OCI-LY7 (cell line): ENCODE results near the gene SEMA6B. TPM values are rescaled to one million over a fixed set of nuclear protein-coding genes. Genes with fewer than 3 reads are reported as not detected.
A peak's percentile ranks its signal among the peaks of the same experiment; 100 is the strongest.
"Not testable (repeated sequence)": the region's sequence is repeated elsewhere in the genome, so short reads cannot be mapped to it uniquely, and the experiment has no call there.

ENCODE experiments used
- BruUV-seq: library from RNA; stranded (reverse); fragments of 400-500 nt; replicated peaks from 2 replicates; lab custom pipeline; 2021; lab: Mats Ljungman, UMichigan
- CTCF ChIA-PET: fragments of 300-600 bp; sonication (Branson Sonifier 250); formaldehyde crosslinking; loops from one replicate; lab custom pipeline; 2022; ENCODE audit warnings: antibody characterized with exemption; ENCODE audit not compliant: unreplicated experiment; lab: Charles Lee
- POLR2A ChIA-PET: fragments of 300-600 bp; sonication (Branson Sonifier 250); formaldehyde crosslinking; loops from one replicate; lab custom pipeline; 2022; ENCODE audit warnings: antibody characterized with exemption; lab: Charles Lee
- DNase-seq: peaks from one replicate; pipeline ENCODE4 v3.0.0-alpha.2; 2015; ENCODE audit warnings: low spot score
- H2AFZ ChIP-seq: fragments of 200-600 bp; sonication (generic), shearing (Covaris generic); 2 replicates; pipeline ENCODE4 v1.6.1; 2014; ENCODE audit warnings: mild to moderate bottlenecking, antibody characterized with exemption, low read length, moderate library complexity
- H3K27ac ChIP-seq: fragments of 200-600 bp; sonication (generic); 2 replicates; pipeline ENCODE4 v1.5.1; 2014; ENCODE audit warnings: mixed run types, low read depth, mild to moderate bottlenecking, moderate library complexity, low read length, inconsistent platforms; ENCODE audit not compliant: poor library complexity, severe bottlenecking
- H3K36me3 ChIP-seq: fragments of 200-600 bp; sonication (generic); 2 replicates; pipeline ENCODE4 v1.6.1; 2014; ENCODE audit warnings: mild to moderate bottlenecking, antibody characterized with exemption, low read length, moderate library complexity, mixed read lengths; ENCODE audit not compliant: insufficient read depth
- H3K4me1 ChIP-seq: fragments of 200-600 bp; sonication (generic); 2 replicates; pipeline ENCODE4 v1.5.1; 2014; ENCODE audit warnings: mild to moderate bottlenecking, low read length; ENCODE audit not compliant: insufficient read depth, poor library complexity, severe bottlenecking
- H3K4me2 ChIP-seq: fragments of 200-600 bp; sonication (generic); 2 replicates; pipeline ENCODE4 v1.6.1; 2014; ENCODE audit warnings: mild to moderate bottlenecking, low read length
- H3K4me3 ChIP-seq: fragments of 200-600 bp; sonication (generic); 2 replicates; pipeline ENCODE4 v1.5.1; 2014; ENCODE audit warnings: mild to moderate bottlenecking, low read depth, low read length; ENCODE audit not compliant: poor library complexity, severe bottlenecking
- H3K79me2 ChIP-seq: fragments of 200-600 bp; sonication (generic); 2 replicates; pipeline ENCODE4 v1.6.1; 2016; ENCODE audit warnings: low read depth, mild to moderate bottlenecking, low read length, moderate library complexity, mixed read lengths; ENCODE audit not compliant: insufficient read depth
- H3K9me2 ChIP-seq: fragments of 200-600 bp; sonication (generic); 2 replicates; pipeline ENCODE4 v1.6.1; 2016; ENCODE audit warnings: mild to moderate bottlenecking, low read length, mixed read lengths; ENCODE audit not compliant: insufficient read depth
- H3K9me3 ChIP-seq: fragments of 200-600 bp; sonication (generic); 2 replicates; pipeline ENCODE4 v1.6.1; 2014; ENCODE audit warnings: mild to moderate bottlenecking, mixed run types, low read length, mixed read lengths
- H4K20me1 ChIP-seq: fragments of 200-600 bp; sonication (generic); 2 replicates; pipeline ENCODE4 v1.6.1; 2014; ENCODE audit warnings: mild to moderate bottlenecking, antibody characterized with exemption, low read length, moderate library complexity, mixed read lengths; ENCODE audit not compliant: insufficient read depth
- CTCF ChIP-seq: fragments of 200-600 bp; sonication (generic); conservative IDR thresholded peaks from 2 replicates; pipeline ENCODE4 v1.5.1; 2014; ENCODE audit warnings: mild to moderate bottlenecking, antibody characterized with exemption, low read length, moderate library complexity, mixed read lengths
- EZH2phosphoT487 ChIP-seq: fragments of 200-600 bp; sonication (generic); IDR thresholded peaks from 2 replicates; pipeline ENCODE4 v1.6.1; 2018; ENCODE audit warnings: low read depth, borderline replicate concordance, mild to moderate bottlenecking, mixed run types, antibody characterized with exemption, low read length, moderate library complexity, mixed read lengths
- intact Hi-C: fragments of 100-400 bp; cut with micrococcal nuclease; formaldehyde crosslinking; loops from one replicate; pipeline ENCODE4 v1.10.0; 2022; ENCODE audit not compliant: unreplicated experiment
- total RNA-seq, 2 experiments: library from RNA; depleted of rRNA in 1 of 2; stranded (reverse); fragments of >200 nt in 1 of 2; shearing (Covaris generic) in 1 of 2; gene quantifications; 2 replicates each; pipeline ENCODE4 v1.2.3, GENCODE V29; 2014 to 2022

Gene SEMA6B
- total RNA-seq, 2 experiments from 2014 or later: not detected

GRCh38 chr19:4597278-4597974, 37.9 kb upstream of the SEMA6B start:
- Histone ChIP-seq H3K27ac (no peak overlapping the region), H2AFZ (no peak overlapping the region), H3K9me2 (no peaks in the 10 kb centered on the region), H3K36me3 (no peaks in the 10 kb centered on the region), H3K4me2 (peak overlapping the region; percentile 77), H3K4me3 (peak overlapping the region; percentile 53), H3K79me2 (no peaks in the 10 kb centered on the region), H3K4me1 (peaks cover 12% of the 10 kb centered on the region), H3K9me3 (no peaks in the 10 kb centered on the region), H4K20me1 (no peaks in the 10 kb centered on the region)
- TF ChIP-seq CTCF (no peak), EZH2phosphoT487 (no peak)
- intact Hi-C loops: no loop called here
- ChIA-PET POLR2A (interaction anchor here (0.8 kb wide), 1 partner anchor 30 kb away, joined by 3 read pairs; no protein-coding TSS in a partner anchor), CTCF (interaction anchor here (0.9 kb wide), 1 partner anchor 39 kb away, joined by 5 read pairs; no protein-coding TSS in a partner anchor)
- BruUV-seq: no TSS peak
- DNase-seq: no peak

- H3K9me2 ChIP-seq: no peaks in the 10 kb centered on the region
- intact Hi-C loops: no loop called here
- H3K4me3 ChIP-seq: no peak overlapping the region
- H3K79me2 ChIP-seq: no peaks in the 10 kb centered on the region
- BruUV-seq: no TSS peak
- peaks cover 12% of the 10 kb centered on the region for H3K4me1 ChIP-seq
- no peaks in the 10 kb centered on the region for H4K20me1 ChIP-seq
- no peak for DNase-seq
- no peak for TF ChIP-seq EZH2phosphoT487
- TF ChIP-seq CTCF: no peak
- ChIA-PET CTCF (no interaction called here), POLR2A (no interaction called here)
- no peak overlapping the region for H3K4me2 ChIP-seq
- H3K27ac ChIP-seq: no peak overlapping the region
- no peak overlapping the region for H2AFZ ChIP-seq
- no peaks in the 10 kb centered on the region for H3K36me3 ChIP-seq
- H3K9me3 ChIP-seq: no peaks in the 10 kb centered on the region
These were observed 36.8 kb upstream of the SEMA6B start for GRCh38 chr19:4596033-4596904.

- POLR2A ChIA-PET: interaction anchor here (0.6 kb wide), 1 partner anchor 58 kb away, joined by 5 read pairs; no protein-coding TSS in a partner anchor
- DNase-seq, H3K9me2 ChIP-seq, H3K9me3 ChIP-seq, H3K4me3 ChIP-seq, CTCF ChIA-PET, H3K36me3 ChIP-seq, H2AFZ ChIP-seq, H3K27ac ChIP-seq, H4K20me1 ChIP-seq, H3K4me2 ChIP-seq, H3K79me2 ChIP-seq, BruUV-seq, intact Hi-C loops: not testable (repeated sequence)
- H3K4me1 ChIP-seq: peaks cover 12% of the 10 kb centered on the region
These were observed 35.7 kb upstream of the SEMA6B start for GRCh38 chr19:4595158-4595557.
